Iris pigment epithelial cell (primary cell): ENCODE results near the gene CORO7.
"Not testable (repeated sequence)": the region's sequence is repeated elsewhere in the genome, so short reads cannot be mapped to it uniquely, and the experiment has no call there.

Experiments
- DNase-seq: peaks from one replicate; pipeline ENCODE4 v3.0.0-alpha.2; 2011; ENCODE audit warnings: low read depth

Gene CORO7

GRCh38 chr16:4353675-4354074, 62.7 kb downstream of the CORO7 start:
- DNase-seq: no peak

- no peak for DNase-seq
These were observed 63.6 kb downstream of the CORO7 start for GRCh38 chr16:4352843-4353242.

GRCh38 chr16:4351880-4352279, 64.5 kb downstream of the CORO7 start:
- no peak for DNase-seq

DNA sequence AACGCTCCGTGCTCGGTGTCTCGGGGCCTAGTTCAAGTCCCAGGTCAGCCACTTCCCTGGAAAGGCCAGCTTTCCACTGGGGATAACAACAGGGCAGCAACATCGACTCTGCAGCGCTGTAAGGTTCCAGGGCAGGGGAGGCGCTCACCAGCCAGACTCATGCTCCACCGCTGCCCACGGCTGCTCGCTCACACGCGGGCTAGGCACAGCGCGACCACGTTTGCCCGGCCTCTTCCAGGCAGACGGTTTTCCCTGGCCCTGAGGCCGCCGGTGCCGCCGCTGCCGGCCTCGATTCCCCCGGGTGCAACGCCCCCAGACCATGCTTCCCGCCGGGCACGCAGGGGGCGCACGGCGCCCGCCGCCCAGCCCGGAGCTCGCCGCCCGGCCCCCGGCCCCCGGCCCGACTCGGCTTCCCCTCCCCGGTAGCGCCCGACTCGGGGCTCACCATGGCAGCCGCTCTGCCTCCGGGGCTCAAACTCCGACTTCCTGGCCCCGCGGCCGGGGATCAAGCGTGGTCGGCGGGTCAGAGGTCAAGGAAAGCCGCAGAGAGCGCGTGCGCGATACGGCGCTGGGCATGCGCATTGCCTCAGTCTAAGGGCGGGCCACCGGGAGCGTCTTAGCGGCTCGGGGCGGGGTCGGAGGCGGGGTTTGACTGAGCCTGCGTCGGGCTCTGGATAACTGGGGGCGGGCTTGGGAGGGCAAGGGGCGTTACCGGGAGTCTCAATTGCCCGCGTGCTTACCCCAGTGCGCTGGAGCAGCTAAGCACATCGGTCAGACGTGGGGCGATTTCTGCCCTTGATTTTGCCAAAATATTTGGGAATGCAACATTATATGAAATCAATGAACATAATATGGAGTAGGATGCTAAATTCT, 65.4 kb downstream of the CORO7 start, which contains the start of gene PAM16:
Gene PAM16, minus strand, starts transcription at position 535 of the 873 bp plus-strand sequence. Its CDS starts 87 bp downstream, at position 448.
- peak; percentile 92 for DNase-seq

- no peak for DNase-seq
These were observed 66.0 kb downstream of the CORO7 start for GRCh38 chr16:4350365-4350786.

DNA sequence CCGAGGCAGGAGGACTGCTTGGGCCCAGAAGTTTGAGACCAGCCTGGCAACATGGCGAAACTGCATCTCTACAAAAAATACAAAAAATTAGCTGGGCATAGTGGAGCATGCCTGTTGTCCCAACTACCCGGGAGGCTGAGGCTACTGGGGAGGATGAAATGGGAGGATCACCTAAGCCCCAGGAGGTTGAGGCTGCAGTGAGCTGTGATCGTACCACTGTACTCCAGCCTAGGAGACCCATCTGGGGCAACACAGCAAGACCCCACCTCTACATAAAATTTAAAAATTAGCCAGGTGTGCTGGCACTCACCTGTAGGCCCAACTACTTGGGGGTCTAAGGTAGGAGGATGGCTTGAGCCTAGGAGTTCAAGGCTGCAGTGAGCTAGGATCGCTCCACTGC, 67.1 kb downstream of the CORO7 start:
- DNase-seq: no peak

DNA sequence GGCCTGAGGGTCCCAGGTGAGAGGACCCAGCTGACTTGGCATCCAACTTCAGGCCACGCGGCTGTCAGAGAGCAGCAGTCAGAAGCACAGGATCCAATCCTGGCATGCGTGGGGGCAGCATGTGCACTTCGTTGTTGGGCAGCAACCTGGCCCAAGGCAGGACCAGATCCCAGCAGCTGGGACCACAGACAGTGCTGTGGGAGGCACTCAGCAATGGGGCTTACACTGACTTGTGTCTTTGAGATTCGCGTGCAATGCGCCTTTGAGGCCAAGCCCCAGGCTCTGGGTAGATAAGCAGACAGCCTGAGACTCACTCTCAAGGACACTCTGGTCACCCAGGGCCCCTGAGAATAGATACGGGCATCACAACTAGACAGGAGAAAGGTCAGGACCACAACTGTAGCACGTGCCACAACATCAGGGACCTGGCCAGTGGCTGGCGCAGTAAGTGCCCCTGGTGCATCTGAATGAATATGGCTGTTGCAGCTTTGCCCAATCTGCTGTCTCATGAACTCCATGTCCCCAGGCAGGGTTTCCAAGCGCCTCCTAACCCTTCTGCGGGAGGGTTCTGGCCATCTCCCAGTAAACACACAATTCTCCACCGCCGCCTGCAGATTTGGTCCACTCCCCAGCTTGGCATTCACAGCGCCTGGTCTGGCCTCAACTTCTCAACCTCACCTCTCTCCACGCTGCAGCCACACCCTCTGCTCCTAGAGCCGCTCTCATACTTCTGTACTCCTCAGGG, 68.5 kb downstream of the CORO7 start:
- DNase-seq: no peak

GRCh38 chr16:4347010-4347409, 69.4 kb downstream of the CORO7 start:
- DNase-seq: peak; percentile 62

DNA sequence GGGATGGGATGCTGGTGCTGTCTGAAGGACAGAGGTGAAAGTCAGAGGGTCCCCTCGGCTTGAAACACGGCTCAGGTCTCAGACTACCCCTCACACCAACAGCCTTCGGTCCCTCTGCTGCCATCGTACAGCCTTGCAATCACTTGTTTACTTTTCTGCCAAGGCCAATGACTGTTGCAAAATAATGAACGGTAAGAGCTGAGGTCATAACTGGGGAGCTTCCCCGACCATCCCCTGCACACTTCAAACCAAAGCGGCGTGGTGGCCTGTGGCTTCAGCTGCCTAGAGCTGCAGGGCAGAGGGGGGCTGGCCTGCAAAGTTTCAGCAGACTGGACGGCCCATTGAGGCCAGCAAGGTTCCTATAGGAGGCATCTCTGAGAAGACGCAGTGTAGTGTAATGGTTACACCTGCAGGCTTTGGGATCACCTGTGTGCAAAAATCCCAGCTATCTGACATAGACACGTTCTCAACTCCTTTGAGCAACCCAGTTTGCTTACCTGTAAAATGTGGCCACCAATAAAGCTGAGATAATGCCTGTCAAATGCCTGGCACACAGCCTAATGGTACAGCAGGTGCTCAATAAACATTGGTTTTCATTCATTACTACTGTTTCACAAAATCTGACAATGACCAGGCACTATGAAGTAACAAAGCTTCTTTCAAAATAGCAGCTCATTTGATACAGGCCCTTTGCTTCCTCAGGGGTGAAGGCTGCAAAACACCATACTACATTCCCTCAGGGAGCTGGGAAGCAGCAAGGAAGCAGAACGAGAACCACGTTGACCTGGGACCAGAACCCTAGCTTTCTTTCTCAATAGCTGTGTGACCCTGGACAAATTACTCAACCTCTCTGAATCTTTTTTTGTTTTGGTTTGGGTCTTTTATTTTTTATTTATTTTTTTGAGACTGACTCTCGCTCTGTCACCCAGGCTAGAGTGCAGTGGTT, 70.3 kb downstream of the CORO7 start:
- peak; percentile 38 for DNase-seq

- no peak for DNase-seq
These were observed 71.2 kb downstream of the CORO7 start for GRCh38 chr16:4344983-4345835.

DNA sequence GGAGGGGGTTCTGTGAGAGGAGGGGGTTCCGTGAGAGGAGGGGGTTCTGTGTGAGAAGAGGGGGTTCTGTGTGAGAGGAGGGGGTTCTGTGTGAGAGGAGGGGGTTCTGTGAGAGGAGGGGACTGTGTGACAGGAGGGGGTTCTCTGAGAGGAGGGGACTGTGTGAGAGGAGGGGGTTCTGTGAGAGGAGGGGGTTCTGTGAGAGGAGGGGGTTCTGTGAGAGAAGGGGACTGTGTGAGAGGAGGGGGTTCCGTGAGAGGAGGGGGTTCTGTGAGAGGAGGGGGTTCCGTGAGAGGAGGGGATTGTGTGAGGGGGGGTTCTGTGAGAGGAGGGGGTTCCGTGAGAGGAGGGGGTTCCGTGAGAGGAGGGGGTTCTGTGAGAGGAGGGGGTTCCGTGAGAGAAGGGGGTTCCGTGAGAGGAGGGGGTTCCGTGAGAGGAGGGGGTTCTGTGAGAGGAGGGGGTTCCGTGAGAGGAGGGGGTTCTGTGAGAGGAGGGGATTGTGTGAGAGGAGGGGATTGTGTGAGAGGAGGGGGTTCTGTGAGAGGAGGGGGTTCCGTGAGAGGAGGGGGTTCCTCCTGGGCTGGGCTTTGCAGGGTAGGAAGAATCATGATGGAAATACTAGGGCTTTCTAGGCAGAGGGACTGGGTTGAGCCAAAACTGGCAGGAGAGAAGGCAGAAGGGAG, 72.0 kb downstream of the CORO7 start:
- DNase-seq: not testable (repeated sequence)

- DNase-seq: no peak
These were observed 73.3 kb downstream of the CORO7 start for GRCh38 chr16:4342866-4343744.

GRCh38 chr16:4341250-4341649, 75.1 kb downstream of the CORO7 start:
- DNase-seq: no peak

GRCh38 chr16:4340443-4340842, 76.0 kb downstream of the CORO7 start:
- no peak for DNase-seq

DNA sequence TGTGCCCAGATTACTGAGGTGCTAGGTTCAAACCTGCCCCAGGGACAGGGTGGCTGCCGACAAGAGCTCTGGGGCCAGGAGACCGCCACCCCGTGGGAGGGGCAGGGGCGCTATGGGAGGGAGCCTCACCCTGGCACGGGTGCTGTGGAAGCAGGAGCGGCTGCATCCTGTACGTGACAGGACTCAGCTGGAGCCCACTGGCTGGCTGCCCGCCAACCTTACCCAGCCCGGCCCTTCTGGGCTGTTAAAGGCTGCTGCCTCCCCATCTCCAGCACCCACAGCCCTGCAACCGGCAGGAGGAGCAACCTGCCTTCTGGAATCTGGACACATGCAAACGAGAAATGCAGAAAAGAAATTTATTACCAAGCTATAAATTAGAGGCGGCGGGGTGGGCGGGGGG, 76.5 kb downstream of the CORO7 start:
- DNase-seq: no peak

GRCh38 chr16:4339455-4339854, 76.9 kb downstream of the CORO7 start:
- no peak for DNase-seq

DNA sequence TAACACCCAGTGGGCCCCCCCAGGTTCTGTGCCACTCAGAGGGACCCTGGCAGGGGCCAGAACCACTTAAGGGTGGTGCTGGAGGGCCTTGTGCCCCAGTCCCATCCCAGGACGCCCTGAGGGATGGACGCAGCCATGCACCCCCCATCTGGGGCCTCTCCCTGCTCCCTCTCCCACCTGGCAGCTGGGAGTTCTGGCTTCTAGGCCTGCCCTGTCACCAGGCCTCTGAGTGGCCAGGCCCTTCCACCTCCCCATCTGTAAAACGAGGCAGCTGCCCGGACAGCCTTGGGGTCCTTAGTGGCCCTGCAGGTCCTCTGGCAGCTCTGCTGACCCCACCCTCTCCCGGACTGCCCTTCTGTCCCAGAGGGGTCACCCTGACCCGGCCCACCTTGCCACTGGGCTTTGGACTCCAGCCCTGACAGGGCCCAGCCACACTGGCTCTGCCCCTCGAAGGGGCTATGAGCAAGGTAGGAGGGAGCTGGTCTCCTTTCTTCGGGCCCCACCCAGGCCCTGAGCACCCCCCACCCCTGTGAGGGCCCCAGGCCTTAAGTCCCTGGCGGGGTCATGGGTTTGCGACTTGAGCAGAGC, 77.6 kb downstream of the CORO7 start:
- DNase-seq: no peak

GRCh38 chr16:4338125-4338582, 78.2 kb downstream of the CORO7 start:
- DNase-seq: no peak

DNA sequence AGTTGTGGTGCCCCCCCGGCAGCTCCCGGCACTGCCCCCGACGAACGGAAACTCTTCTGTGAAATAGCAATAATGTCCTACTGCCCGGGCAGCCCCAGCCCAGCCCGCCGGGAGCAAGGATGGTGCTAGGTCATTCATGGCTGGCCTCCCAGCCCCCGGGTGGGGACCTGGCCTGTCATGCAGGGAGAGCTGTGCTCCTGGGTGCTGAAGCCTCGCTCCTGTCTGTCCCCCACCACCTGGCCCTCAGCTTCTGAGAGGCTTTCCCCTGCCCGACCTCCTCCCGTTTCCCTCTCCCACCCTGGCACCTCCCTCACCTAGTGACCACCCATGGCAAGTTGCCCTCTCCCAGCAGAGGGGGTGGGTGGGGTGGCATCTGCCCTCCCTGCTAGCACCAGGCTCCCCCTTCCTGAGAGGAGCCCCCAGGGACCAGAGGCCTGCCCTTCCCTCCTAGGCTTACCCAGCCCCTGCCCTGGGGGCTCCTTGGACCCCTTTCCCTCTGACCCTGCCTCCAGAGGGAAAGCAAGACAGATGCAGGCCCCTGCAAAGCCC, 78.8 kb downstream of the CORO7 start:
- DNase-seq: no peak
